Tibial nerve (tissue), 4 donors: Measurements from ENCODE around the gene DNAJB2.

ENCODE experiments used
- EP300 ChIP-seq, 2 donors: sonication (generic); formaldehyde crosslinking; IDR thresholded peaks; one replicate each; pipeline ENCODE4 v1.6.1; 2017; ENCODE audit warnings: antibody characterized with exemption in 2 of 2, mild to moderate bottlenecking in 1 of 2
- POLR2A ChIP-seq, 2 donors: fragments of 450-650 bp; IDR thresholded peaks; one replicate each; pipeline ENCODE4 v1.6.1; 2017; ENCODE audit warnings: antibody characterized with exemption in 2 of 2, mild to moderate bottlenecking in 2 of 2, moderate library complexity in 2 of 2
- TF ChIP-seq, protein P1 (sequence below), 5 experiments: fragments of 200-600 bp in 3 of 5; fragments of 450-650 bp in 2 of 5; sonication (generic) in 3 of 5; IDR thresholded peaks; one replicate each; pipeline ENCODE4 v1.5.1; 2016 to 2019; ENCODE audit warnings: antibody characterized with exemption in 5 of 5, mild to moderate bottlenecking in 3 of 5, moderate library complexity in 2 of 5

DNA sequence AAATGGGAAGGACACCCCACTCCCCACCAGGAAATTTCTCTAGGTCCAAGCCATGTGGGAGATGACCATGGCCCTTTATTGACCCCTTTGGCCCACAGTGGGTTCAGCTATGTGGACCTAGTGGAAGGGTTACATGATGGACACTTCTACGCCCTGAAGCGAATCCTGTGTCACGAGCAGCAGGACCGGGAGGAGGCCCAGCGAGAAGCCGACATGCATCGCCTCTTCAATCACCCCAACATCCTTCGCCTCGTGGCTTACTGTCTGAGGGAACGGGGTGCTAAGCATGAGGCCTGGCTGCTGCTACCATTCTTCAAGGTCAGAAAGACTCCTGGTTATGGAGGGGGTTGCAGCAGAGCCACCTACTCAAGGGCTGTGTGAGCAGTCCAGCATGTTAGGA lies 32.6 kb upstream of the DNAJB2 start:
- TF ChIP-seq, protein P1, sequence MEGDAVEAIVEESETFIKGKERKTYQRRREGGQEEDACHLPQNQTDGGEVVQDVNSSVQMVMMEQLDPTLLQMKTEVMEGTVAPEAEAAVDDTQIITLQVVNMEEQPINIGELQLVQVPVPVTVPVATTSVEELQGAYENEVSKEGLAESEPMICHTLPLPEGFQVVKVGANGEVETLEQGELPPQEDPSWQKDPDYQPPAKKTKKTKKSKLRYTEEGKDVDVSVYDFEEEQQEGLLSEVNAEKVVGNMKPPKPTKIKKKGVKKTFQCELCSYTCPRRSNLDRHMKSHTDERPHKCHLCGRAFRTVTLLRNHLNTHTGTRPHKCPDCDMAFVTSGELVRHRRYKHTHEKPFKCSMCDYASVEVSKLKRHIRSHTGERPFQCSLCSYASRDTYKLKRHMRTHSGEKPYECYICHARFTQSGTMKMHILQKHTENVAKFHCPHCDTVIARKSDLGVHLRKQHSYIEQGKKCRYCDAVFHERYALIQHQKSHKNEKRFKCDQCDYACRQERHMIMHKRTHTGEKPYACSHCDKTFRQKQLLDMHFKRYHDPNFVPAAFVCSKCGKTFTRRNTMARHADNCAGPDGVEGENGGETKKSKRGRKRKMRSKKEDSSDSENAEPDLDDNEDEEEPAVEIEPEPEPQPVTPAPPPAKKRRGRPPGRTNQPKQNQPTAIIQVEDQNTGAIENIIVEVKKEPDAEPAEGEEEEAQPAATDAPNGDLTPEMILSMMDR (IDR thresholded peaks at IDR 0.05), result no peak
- TF ChIP-seq POLR2A (IDR thresholded peaks at IDR 0.05) (no peak), EP300 (IDR thresholded peaks at IDR 0.05) (no peak)
